HG02759 (cell line): Measurements from ENCODE around the gene GPR101.
A peak's percentile ranks its signal among the peaks of the same experiment; 100 is the strongest.

Experiments
- ATAC-seq: cut with Tn5 transposase; IDR thresholded peaks from one replicate; pipeline ENCODE4 v1.9.1; 2021; ENCODE audit warnings: mild to moderate bottlenecking, moderate library complexity; ENCODE audit not compliant: unreplicated experiment

GPR101 gene, protein sequence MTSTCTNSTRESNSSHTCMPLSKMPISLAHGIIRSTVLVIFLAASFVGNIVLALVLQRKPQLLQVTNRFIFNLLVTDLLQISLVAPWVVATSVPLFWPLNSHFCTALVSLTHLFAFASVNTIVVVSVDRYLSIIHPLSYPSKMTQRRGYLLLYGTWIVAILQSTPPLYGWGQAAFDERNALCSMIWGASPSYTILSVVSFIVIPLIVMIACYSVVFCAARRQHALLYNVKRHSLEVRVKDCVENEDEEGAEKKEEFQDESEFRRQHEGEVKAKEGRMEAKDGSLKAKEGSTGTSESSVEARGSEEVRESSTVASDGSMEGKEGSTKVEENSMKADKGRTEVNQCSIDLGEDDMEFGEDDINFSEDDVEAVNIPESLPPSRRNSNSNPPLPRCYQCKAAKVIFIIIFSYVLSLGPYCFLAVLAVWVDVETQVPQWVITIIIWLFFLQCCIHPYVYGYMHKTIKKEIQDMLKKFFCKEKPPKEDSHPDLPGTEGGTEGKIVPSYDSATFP

GRCh38 chrX:137033774-137034507 is at the start of gene GPR101:
Gene GPR101, minus strand, starts transcription at chrX:137033995. Its CDS starts 2,321 bp downstream, at chrX:137031674.
- no peak for ATAC-seq

- no peak for ATAC-seq
Observed at GRCh38 chrX:137081239-137081638, 47.4 kb upstream of the GPR101 start.

GRCh38 chrX:137072396-137072795 is 38.6 kb upstream of the GPR101 start:
- ATAC-seq: no peak

DNA sequence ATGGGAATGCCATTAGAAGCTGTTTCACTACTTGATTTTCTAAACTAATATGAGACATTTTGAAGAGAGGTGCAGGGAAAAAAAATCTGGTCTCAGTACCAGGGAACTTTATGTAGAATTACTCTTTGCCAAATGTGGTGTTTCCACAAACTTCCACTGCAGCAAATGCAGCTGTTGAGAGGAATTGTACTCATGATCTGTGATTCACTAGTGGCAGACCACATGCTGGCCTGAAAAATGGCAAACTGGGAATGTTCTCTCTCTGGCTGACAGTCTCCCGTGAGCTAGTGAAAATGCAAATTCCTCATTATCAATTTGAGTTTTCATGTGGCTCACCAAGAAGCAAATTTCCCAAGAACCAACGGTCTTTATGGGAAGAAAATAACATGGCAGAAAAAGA is 37.8 kb upstream of the GPR101 start:
- no peak for ATAC-seq

- no peak for ATAC-seq
Observed at GRCh38 chrX:137067147-137067546, 33.4 kb upstream of the GPR101 start.

- no peak for ATAC-seq
Observed at GRCh38 chrX:137062915-137063617, 29.3 kb upstream of the GPR101 start.

DNA sequence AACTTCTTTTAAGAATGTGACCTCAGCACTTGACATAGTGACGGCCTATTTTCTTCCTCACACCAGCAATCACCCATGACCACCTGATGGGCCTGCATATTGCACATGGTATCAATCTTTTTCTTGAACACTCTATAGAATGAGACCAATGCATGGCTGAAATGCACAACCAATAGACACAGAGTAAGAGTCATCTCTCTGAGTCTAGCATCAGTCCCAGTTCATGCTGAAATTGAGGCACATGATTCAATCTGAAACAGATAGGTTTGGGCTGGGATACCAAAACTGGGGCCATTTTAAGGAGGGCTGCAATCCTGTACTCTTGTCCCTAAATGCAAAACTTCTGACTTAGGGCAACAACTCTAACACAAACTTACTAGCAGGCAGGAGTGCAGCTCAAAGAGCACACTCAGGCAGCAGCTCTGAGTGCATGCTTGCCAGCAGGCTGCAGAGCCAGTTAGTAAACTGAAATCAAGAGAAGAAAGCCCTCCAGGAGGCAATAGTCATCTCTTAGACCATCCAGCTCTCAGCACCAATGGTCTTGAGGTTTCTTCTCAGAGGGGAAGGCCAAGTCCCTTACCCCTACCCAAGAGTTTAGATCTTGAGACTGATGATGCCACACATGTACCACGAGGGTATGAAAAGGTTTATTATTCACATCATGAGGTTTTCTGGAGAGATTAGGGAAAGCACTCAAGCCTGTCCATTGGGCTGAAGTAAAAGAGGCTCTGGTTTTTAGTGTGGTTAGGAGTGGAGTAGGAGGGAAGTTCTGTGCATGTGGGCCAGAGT is 24.7 kb upstream of the GPR101 start:
- no peak for ATAC-seq

GRCh38 chrX:137052643-137053235 is 18.9 kb upstream of the GPR101 start:
- ATAC-seq: peak; percentile 22

- peak; percentile 98 for ATAC-seq
Observed at GRCh38 chrX:137051978-137052642, 18.3 kb upstream of the GPR101 start.

DNA sequence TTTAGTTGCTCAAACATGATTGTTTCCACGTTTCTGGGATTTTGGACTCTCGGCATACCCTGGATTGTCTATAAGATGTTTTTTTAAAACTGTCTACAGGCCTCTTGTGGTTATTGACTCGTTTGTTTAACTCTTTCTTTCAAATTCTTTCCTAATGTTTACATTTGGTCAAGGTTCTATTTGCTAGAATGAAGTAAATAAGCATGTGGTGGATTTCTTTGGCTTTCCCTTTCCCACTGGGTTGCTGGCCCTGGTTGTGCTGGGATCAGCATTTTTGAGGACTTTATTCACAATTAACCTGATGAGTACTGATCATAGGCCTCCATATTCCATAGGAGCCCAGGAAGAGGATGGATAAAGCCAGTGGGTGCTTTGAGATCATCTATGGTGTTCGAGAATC is 11.1 kb upstream of the GPR101 start:
- no peak for ATAC-seq

DNA sequence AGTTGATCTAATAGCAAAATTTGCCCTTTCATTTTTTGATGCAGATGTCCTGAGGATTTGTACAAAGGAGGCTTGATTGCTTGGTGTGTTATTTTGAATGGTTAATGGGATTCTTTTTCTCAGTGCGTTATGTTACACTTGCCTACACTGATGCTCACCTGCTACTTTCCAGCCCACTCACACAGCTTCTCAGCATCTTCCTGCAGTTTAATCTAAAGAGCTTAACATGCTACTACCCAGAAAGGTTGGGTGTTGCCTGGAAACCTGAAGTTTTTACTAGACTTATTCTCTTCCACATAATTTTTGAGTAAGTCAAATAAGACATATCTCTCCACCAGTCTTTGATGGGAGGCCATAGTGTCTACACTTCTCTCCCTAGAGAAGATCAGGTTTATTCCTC is 9.9 kb upstream of the GPR101 start:
- ATAC-seq: no peak

GRCh38 chrX:137041329-137041728 is 7.5 kb upstream of the GPR101 start:
- no peak for ATAC-seq

DNA sequence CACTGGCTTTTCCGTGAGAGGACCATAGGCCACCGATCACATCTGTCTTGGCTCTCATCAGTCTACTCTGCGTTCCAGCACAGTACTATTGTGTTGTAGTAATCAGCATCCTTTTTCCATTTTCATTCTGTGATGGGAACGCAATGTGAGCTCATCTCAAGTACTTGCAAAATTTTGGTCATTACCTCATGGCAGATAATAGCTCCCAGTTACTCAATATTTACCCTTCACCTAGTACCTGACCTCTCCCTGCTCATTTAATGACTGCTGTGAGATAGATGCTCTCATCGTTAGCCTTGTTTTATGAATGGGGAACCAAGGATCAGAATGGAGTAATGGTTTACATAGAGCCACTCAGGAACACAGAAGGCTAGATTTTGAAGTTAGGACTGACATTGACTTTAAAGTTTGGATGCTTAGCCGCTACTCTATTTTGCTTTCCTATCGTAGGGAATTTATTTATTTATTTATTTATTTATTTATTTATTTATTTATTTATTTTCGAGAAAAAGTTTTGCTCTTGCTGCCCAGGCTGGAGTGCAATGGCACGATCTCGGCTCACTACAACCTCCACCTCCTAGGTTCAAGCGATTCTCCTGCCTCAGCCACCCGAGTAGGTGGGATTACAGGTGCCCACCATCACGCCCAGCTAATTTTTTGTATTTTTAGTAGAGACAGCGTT is 6.5 kb upstream of the GPR101 start:
- ATAC-seq: no peak

DNA sequence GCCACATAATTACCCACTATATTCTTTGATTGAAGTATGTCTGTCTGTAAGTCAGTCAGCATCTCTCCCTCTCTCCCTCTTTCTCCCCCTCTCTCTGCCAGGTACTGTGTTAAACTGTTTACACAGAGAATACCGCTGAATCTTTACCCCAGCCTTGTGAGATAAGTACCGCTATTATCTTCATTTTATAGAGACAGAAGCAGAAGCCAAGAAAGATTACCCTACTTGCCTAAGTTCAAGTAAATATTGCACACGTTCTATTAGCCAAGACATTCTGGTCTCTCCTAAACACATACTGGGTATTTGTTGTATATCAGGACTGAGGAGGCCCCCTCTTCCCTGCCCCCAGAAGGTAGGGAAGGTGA is 695 bp upstream of the GPR101 start:
- no peak for ATAC-seq

GRCh38 chrX:137032841-137033773 is 688 bp downstream of the GPR101 start:
- no peak for ATAC-seq

GRCh38 chrX:137032341-137032694 is 1.5 kb downstream of the GPR101 start:
- ATAC-seq: no peak

- peak; percentile 86 for ATAC-seq
Observed at GRCh38 chrX:137031517-137032340, 2.1 kb downstream of the GPR101 start.
